GM20000 (cell line): Measurements from ENCODE around the gene ZNF189.
"Not testable (repeated sequence)": the region's sequence is repeated elsewhere in the genome, so short reads cannot be mapped to it uniquely, and the experiment has no call there.

Experiments used
- DNase-seq: peaks from one replicate; pipeline ENCODE4 v3.0.0; 2012; ENCODE audit warnings: low spot score
- TF ChIP-seq, protein P1 (sequence below): IDR thresholded peaks from 2 replicates; pipeline ENCODE4 v1.5.1; 2012; ENCODE audit warnings: mild to moderate bottlenecking, control low read depth; ENCODE audit errors: extremely low read depth, missing control alignments

Gene ZNF189

DNA sequence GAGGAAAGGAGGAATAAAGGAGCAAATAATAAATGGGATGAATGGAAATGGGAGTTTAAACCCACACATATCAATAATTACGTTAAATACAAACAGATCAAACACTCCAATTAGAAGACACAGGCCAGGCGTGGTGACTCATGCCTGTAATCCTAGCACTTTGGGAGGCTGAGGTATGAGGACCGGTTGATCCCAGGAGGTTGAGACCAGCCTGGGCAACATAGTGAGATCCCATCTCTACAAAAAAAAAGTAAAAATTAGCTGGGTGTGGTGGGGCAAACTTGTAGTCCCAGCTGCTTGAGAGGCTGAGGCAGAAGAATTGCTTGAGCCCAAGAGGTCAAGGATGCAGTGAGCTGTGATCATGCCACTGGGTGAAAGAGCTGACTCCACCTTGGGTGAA is 17.5 kb upstream of the ZNF189 start:
- no peak for DNase-seq
- TF ChIP-seq, protein P1, sequence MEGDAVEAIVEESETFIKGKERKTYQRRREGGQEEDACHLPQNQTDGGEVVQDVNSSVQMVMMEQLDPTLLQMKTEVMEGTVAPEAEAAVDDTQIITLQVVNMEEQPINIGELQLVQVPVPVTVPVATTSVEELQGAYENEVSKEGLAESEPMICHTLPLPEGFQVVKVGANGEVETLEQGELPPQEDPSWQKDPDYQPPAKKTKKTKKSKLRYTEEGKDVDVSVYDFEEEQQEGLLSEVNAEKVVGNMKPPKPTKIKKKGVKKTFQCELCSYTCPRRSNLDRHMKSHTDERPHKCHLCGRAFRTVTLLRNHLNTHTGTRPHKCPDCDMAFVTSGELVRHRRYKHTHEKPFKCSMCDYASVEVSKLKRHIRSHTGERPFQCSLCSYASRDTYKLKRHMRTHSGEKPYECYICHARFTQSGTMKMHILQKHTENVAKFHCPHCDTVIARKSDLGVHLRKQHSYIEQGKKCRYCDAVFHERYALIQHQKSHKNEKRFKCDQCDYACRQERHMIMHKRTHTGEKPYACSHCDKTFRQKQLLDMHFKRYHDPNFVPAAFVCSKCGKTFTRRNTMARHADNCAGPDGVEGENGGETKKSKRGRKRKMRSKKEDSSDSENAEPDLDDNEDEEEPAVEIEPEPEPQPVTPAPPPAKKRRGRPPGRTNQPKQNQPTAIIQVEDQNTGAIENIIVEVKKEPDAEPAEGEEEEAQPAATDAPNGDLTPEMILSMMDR, result no peak

DNA sequence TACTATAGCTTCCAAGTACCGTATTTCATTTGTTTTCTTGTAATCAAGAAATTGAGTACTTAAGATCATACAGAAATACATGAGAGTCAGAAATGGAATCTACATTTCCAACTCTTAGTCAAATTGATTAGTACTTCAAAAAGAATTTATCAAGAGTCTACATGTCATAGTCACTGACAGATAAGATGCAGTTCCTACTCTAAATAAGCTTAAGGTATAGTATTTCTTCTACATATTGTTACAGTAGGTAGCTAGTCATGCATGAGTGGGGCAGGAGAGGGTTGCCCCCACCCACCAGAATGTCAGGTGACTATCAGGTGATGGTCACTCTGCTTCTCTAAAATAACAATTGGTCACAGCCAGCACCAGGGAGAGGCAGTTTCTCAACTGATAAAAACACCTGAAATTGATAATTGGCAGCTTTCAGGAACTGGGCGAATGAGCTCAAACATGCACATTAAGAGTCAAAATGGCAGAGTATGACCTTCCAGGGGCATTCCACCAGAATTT is 16.8 kb upstream of the ZNF189 start:
- no peak for DNase-seq
- TF ChIP-seq, protein P1, result no peak

DNA sequence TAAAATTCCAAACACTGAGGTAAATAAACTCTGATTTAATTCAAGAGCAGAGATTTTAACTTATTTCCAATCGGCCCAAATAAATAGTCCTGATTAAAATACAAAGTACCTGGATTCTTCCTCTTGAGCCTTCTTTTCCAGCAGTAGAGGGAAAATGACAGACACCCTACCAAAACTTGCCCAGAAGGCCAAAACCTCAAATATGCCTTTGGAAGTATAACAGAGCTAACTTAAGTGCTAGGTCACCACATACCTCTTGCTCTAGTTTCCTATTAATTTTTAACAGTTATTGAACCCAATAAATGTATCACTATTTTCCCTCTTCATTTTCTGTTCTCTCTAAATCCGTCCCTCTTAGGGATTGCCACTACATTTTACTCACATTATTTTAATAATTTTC is 15.3 kb upstream of the ZNF189 start:
- DNase-seq, result no peak
- TF ChIP-seq, protein P1, result no peak

DNA sequence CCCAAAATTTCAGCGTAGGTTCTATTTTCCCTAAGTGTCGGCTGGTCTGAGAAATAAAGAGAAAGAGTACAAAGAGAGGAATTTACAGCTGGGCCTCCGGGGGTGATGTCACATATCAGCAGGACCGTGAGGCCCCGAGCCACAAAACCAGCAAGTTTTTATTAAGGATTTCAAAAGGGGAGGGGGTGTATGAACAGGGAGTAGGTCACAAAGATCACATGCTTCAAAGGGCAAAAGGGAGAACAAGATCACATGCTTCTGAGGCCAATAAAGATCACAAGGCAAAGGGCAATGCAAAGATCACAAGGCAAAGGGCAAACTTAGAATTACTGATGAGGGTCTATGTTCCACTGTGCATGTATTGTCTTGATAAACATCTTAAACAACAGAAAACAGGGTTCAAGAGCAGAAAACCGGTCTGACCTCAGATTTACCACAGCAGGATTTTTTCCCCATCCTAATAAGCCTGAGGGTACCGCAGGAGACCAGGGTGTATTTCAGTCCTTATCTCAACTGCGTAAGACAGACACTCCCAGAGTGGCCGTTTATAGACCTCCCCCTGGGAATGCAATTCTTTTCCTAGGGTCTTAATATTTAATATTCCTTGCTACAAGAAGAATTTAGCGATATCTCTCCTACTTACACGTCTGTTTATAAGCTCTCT is 13.6 kb upstream of the ZNF189 start, which contains the start of gene BAAT:
BAAT (minus strand) TSS at position 134 of the 664 bp plus-strand sequence. CDS start 13,602 bp downstream, outside the sequence.
- DNase-seq, result not testable (repeated sequence)

DNA sequence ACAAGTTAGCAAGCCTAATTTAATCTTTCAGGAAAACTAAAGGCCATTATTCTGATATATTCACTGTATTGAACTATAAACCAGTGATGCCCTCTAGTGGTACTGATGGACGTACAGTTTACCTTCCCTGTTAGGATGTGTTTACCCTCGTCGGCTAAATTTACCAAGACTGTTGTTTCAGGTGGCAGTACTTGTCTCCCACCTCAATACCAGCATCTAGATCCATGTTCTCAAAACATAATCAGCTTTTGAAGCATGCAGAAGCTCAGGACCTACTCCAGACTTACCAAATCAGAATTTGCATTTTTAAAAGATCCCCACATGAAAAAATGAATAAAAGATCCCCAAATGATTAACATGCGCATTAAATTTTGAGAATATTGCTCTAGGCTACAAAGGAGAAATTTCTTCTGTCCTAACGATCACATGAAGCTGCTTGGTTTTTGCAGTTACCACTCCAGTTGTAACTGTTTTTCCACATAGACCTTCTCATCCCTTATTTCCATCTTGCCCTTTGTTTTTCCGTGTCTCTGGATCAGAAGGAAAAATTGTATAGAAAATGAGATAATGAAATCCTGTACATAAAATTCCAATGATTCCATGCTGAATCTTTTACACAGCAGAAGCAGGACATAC is 10.7 kb upstream of the ZNF189 start:
- TF ChIP-seq, protein P1, result peak; percentile 38
- DNase-seq, result no peak

DNA sequence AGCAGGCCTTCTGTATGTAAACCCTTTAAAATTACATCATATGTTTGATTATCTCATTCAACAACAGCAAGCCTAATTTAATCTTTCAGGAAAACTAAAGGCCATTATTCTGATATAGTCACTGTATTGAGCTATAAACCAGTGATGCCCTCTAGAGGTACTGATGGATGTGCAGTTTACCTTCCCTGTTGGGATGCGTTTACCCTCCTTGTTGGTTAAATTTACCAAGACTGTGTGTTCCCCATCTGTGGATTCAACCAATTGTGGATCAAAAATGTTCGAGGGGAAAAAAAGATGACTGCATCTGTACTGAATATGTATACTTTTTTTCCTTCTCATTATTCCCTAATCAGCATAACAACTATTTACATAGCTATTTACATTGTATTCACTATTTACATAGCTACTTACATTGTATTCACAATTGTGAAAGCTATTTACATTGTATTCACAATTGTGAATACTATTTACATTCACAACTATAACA is 10.1 kb upstream of the ZNF189 start:
- no peak for DNase-seq
- TF ChIP-seq, protein P1, result no peak

DNA sequence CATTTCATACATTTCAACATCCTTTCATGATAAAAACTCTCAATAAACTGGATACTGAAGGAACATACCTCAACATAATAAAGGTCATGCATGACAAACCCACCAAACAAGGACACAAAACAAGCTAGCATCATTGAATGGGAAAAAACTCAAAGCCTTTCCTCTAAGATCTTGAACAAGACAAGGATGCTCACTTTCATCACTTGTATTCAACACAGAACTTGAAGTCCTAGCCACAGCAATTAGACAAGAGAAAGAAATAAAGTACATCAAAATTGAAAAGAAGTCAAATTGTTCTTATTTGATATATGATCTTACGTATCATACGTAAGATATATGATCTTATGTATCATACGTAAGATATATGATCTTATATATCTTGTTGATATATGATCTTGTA is 5.5 kb upstream of the ZNF189 start:
- TF ChIP-seq, protein P1, result no peak
- DNase-seq, result no peak
